ENCODE data around the gene DENND1A.

- no peak for TF ChIP-seq CTCF (IDR thresholded peaks at IDR 0.05)
- TF ChIP-seq POLR2AphosphoS5 (IDR thresholded peaks at IDR 0.05), result no peak
Observed at GRCh38 chr9:123346026-123346425, 583.9 kb downstream of the DENND1A start.
